H9 (cell line): ENCODE data around the gene WWC1. TPM values are rescaled to one million over a fixed set of nuclear protein-coding genes. Genes with fewer than 3 reads are reported as not detected.
A peak's percentile ranks its signal among the peaks of the same experiment; 100 is the strongest.

Experiments
- DNase-seq: peaks from one replicate; pipeline ENCODE4 v3.0.0-alpha.2; 2017
- H2AFZ ChIP-seq: one replicate; pipeline ENCODE4 v1.6.1; 2013; ENCODE audit warnings: mild to moderate bottlenecking, low read length, control low read depth, moderate library complexity
- H2AK5ac ChIP-seq: 2 replicates; pipeline ENCODE4 v1.6.1; 2013; ENCODE audit warnings: low read length, control low read depth, mixed read lengths; ENCODE audit not compliant: insufficient read length
- H2BK120ac ChIP-seq: one replicate; pipeline ENCODE4 v1.6.1; 2013; ENCODE audit warnings: low read depth, mild to moderate bottlenecking, low read length, control low read depth, inconsistent platforms; ENCODE audit not compliant: poor library complexity, severe bottlenecking
- H2BK12ac ChIP-seq: 2 replicates; pipeline ENCODE4 v1.6.1; 2013; ENCODE audit warnings: low read length, control low read depth, mixed read lengths, low read depth; ENCODE audit not compliant: insufficient read length
- H2BK15ac ChIP-seq: 2 replicates; pipeline ENCODE4 v1.6.1; 2013; ENCODE audit warnings: low read depth, low read length, control low read depth
- H2BK20ac ChIP-seq: one replicate; pipeline ENCODE4 v1.6.1; 2013; ENCODE audit warnings: low read depth, mild to moderate bottlenecking, low read length, control low read depth, inconsistent platforms; ENCODE audit not compliant: poor library complexity, severe bottlenecking
- H2BK5ac ChIP-seq: 2 replicates; pipeline ENCODE4 v1.6.1; 2013; ENCODE audit warnings: low read length, control low read depth, mixed read lengths; ENCODE audit not compliant: insufficient read length
- H3K14ac ChIP-seq: 2 replicates; pipeline ENCODE4 v1.6.1; 2013; ENCODE audit warnings: low read length, control low read depth; ENCODE audit not compliant: insufficient read depth
- H3K18ac ChIP-seq: 2 replicates; pipeline ENCODE4 v1.6.1; 2013; ENCODE audit warnings: low read depth, mild to moderate bottlenecking, mixed read lengths, low read length, control low read depth; ENCODE audit not compliant: insufficient read length
- H3K23ac ChIP-seq: 2 replicates; pipeline ENCODE4 v1.6.1; 2013; ENCODE audit warnings: low read length, control low read depth, mixed read lengths, low read depth; ENCODE audit not compliant: insufficient read length
- H3K23me2 ChIP-seq: 2 replicates; pipeline ENCODE4 v1.6.1; 2013; ENCODE audit warnings: low read depth, mild to moderate bottlenecking, mixed read lengths, low read length, control low read depth; ENCODE audit not compliant: insufficient read length, poor library complexity, severe bottlenecking
- H3K27ac ChIP-seq: 2 replicates; pipeline ENCODE4 v1.5.1; 2013; ENCODE audit warnings: low read length, control low read depth, mixed read lengths, low read depth; ENCODE audit not compliant: insufficient read length
- H3K27me3 ChIP-seq: 2 replicates; pipeline ENCODE4 v1.6.1; 2013; ENCODE audit warnings: low read length, control low read depth, inconsistent platforms; ENCODE audit not compliant: insufficient read depth
- H3K4ac ChIP-seq: 2 replicates; pipeline ENCODE4 v1.6.1; 2013; ENCODE audit warnings: low read depth, mild to moderate bottlenecking, control low read depth, inconsistent platforms, low read length, moderate library complexity
- H3K4me1 ChIP-seq: 2 replicates; pipeline ENCODE4 v1.6.1; 2013; ENCODE audit warnings: low read length, control low read depth, inconsistent platforms; ENCODE audit not compliant: insufficient read depth
- H3K4me2 ChIP-seq: 2 replicates; pipeline ENCODE4 v1.6.1; 2013; ENCODE audit warnings: low read length, control low read depth, mixed read lengths; ENCODE audit not compliant: insufficient read length, insufficient read depth
- H3K56ac ChIP-seq: 2 replicates; pipeline ENCODE4 v1.6.1; 2013; ENCODE audit warnings: low read depth, mild to moderate bottlenecking, mixed read lengths, low read length, control low read depth; ENCODE audit not compliant: insufficient read length
- H3K79me1 ChIP-seq: 2 replicates; pipeline ENCODE4 v1.6.1; 2013; ENCODE audit warnings: low read depth, mild to moderate bottlenecking, moderate library complexity, low read length, control low read depth, inconsistent platforms; ENCODE audit not compliant: insufficient read depth, poor library complexity, severe bottlenecking
- H3K79me2 ChIP-seq: 2 replicates; pipeline ENCODE4 v1.6.1; 2013; ENCODE audit warnings: low read length, control low read depth, inconsistent platforms; ENCODE audit not compliant: insufficient read depth
- H3K9ac ChIP-seq: 2 replicates; pipeline ENCODE4 v1.6.1; 2013; ENCODE audit warnings: low read length, control low read depth, mixed read lengths; ENCODE audit not compliant: insufficient read length; ENCODE audit errors: extremely low read depth
- H3K9me3 ChIP-seq: one replicate; pipeline ENCODE4 v1.6.1; 2013; ENCODE audit warnings: low read depth, low read length, inconsistent platforms; ENCODE audit not compliant: control insufficient read depth
- H3T11ph ChIP-seq: one replicate; pipeline ENCODE4 v1.6.1; 2013; ENCODE audit warnings: mild to moderate bottlenecking, low read length, control low read depth, inconsistent platforms
- H4K20me1 ChIP-seq: one replicate; pipeline ENCODE4 v1.6.1; 2013; ENCODE audit not compliant: control insufficient read depth, insufficient read length, insufficient read depth
- H4K5ac ChIP-seq: 2 replicates; pipeline ENCODE4 v1.6.1; 2013; ENCODE audit warnings: low read depth, mild to moderate bottlenecking, mixed read lengths, low read length, control low read depth; ENCODE audit not compliant: insufficient read length
- H4K8ac ChIP-seq: replicated peaks from 2 replicates; pipeline ENCODE4 v1.6.1; 2013; ENCODE audit warnings: low read length, control low read depth, mixed read lengths, low read depth; ENCODE audit not compliant: insufficient read length
- H4K91ac ChIP-seq: 2 replicates; pipeline ENCODE4 v1.6.1; 2013; ENCODE audit warnings: low read depth, mild to moderate bottlenecking, moderate library complexity, mixed read lengths, low read length, control low read depth; ENCODE audit not compliant: insufficient read length
- H3K27ac Mint-ChIP-seq, 3 experiments: 2 replicates in 2 of 3; 3 replicates in 1 of 3; pipeline ENCODE4 v1.8.0; 2020 to 2021; ENCODE audit warnings: mixed read lengths in 3 of 3, mild to moderate bottlenecking in 1 of 3, moderate library complexity in 1 of 3
- H3K27me3 Mint-ChIP-seq: 2 replicates; pipeline ENCODE4 v1.8.0; 2021; ENCODE audit warnings: low read depth, mild to moderate bottlenecking, moderate library complexity, mixed read lengths
- H3K36me3 Mint-ChIP-seq, 3 experiments: 2 replicates in 2 of 3; 3 replicates in 1 of 3; pipeline ENCODE4 v1.8.0; 2020 to 2021; ENCODE audit warnings: low read depth in 3 of 3, mixed read lengths in 3 of 3; ENCODE audit not compliant: insufficient read depth in 1 of 3
- H3K4me1 Mint-ChIP-seq, 2 experiments: 2 replicates each; pipeline ENCODE4 v1.8.0; 2020; ENCODE audit warnings: mixed read lengths in 2 of 2
- H3K4me3 Mint-ChIP-seq, 2 experiments: 2 replicates in 1 of 2; 3 replicates in 1 of 2; pipeline ENCODE4 v1.8.0; 2020 to 2021; ENCODE audit warnings: mild to moderate bottlenecking in 2 of 2, mixed read lengths in 2 of 2, moderate library complexity in 1 of 2
- H3K9me3 Mint-ChIP-seq, 2 experiments: 2 replicates in 1 of 2; 3 replicates in 1 of 2; pipeline ENCODE4 v1.8.0; 2020; ENCODE audit warnings: mild to moderate bottlenecking in 2 of 2, mixed read lengths in 2 of 2, moderate library complexity in 1 of 2
- CTCF ChIP-seq: fragments of 200-600 bp; sonication (generic); conservative IDR thresholded peaks from 3 replicates; pipeline ENCODE4 v1.8.0; 2021; ENCODE audit warnings: antibody characterized with exemption, mild to moderate bottlenecking
- WGBS: extraction: QIAGEN DNeasy Blood & Tissue Kit; methylation state at CpG from one replicate; pipeline ENCODE4 v1.1.7; 2013; ENCODE audit warnings: missing lambda C conversion rate, low lambda C conversion rate, mixed read lengths; ENCODE audit not compliant: insufficient read length; ENCODE audit errors: extremely low coverage; 5-methylcytosine and 5-hydroxymethylcytosine counted together
- total RNA-seq: library from RNA; stranded (reverse); gene quantifications from 2 replicates; pipeline ENCODE4 v1.2.1, GENCODE V29; 2021

The WWC1 gene
- total RNA-seq, 1 experiment from 2014 or later = 28.2 TPM

- no peak overlapping the region for H4K5ac ChIP-seq
- H4K91ac ChIP-seq = no peak overlapping the region
- DNase-seq = no peak
- H3K79me2 ChIP-seq = peaks cover 3% of the 10 kb centered on the region; the same call in 1 of the 2 replicates
- Mint-ChIP-seq H3K27ac (peak overlapping the region; percentile 77 to 98 (median 82); a peak in 5 of 7 replicates), H3K4me3 (peak overlapping the region; percentile 81 to 95), H3K27me3 (peaks cover 24% of the 10 kb centered on the region), H3K4me1 (peaks cover 57 to 63% of the 10 kb centered on the region in 2 experiments), H3K9me3 (no peaks in the 10 kb centered on the region; a peak in 1 of 5 replicates), H3K36me3 (no peaks in the 10 kb centered on the region; a peak in 1 of 7 replicates)
- H2AK5ac ChIP-seq = no peak overlapping the region
- peaks cover 12% of the 10 kb centered on the region for H3K23me2 ChIP-seq
- no CpG with 5 or more reads among the region's 6 CpGs for WGBS
- H2BK5ac ChIP-seq = no peak overlapping the region
- H2BK120ac ChIP-seq = no peak overlapping the region
- H4K8ac ChIP-seq = no peak overlapping the region
- H3K9ac ChIP-seq = no peak overlapping the region
- no peaks in the 10 kb centered on the region for H3K79me1 ChIP-seq
- no peak overlapping the region for H3K56ac ChIP-seq
- no peak overlapping the region for H3K14ac ChIP-seq
- H3K27ac ChIP-seq = no peak overlapping the region
- H2BK20ac ChIP-seq = no peak overlapping the region
- no peaks in the 10 kb centered on the region for H4K20me1 ChIP-seq
- no peak overlapping the region for H3T11ph ChIP-seq
- peaks cover under 1% of the 10 kb centered on the region; the same call in 1 of the 2 replicates for H3K4me1 ChIP-seq
- H3K23ac ChIP-seq = no peak overlapping the region
- H2BK15ac ChIP-seq = no peak overlapping the region
- H3K4ac ChIP-seq = no peak overlapping the region
- H2AFZ ChIP-seq = no peak overlapping the region
- H3K27me3 ChIP-seq = no peaks in the 10 kb centered on the region
- H3K9me3 ChIP-seq = no peaks in the 10 kb centered on the region
- H2BK12ac ChIP-seq = no peak overlapping the region
- H3K18ac ChIP-seq = no peak overlapping the region
- TF ChIP-seq CTCF = no peak
- H3K4me2 ChIP-seq = peak overlapping the region; percentile 86
Measured at GRCh38 chr5:168290902-168291341, 523 bp upstream of the WWC1 start.
